ENCODE measurements around the gene BUD31.
A peak's percentile ranks its signal among the peaks of the same experiment; 100 is the strongest.

BUD31 gene

GRCh38 chr7:99375070-99375807 is 33.5 kb upstream of the BUD31 start (continued):
- TF ChIP-seq HOXD13 (CRISPR knock-in tag; IDR thresholded peaks at IDR 0.05; ENCODE audit: borderline replicate concordance): no peak
- TF ChIP-seq ZFP37 (tag by site-specific recombination; IDR thresholded peaks at IDR 0.05): no peak
- no peak for TF ChIP-seq TSHZ1 (tag by site-specific recombination; IDR thresholded peaks at IDR 0.05; ENCODE audit: borderline replicate concordance)
- no peak for TF ChIP-seq ZNF510 (tag by site-specific recombination; IDR thresholded peaks at IDR 0.05; ENCODE audit: insufficient replicate concordance)
- no peak for TF ChIP-seq ZNF350 (tag by site-specific recombination; IDR thresholded peaks at IDR 0.05)
- peak; percentile 96 for TF ChIP-seq GLIS2 (tag by site-specific recombination; IDR thresholded peaks at IDR 0.05)
- peak; percentile 48 for TF ChIP-seq KLF8 (tag by site-specific recombination; IDR thresholded peaks at IDR 0.05)
- no peak for TF ChIP-seq ZNF514 (tag by site-specific recombination; IDR thresholded peaks at IDR 0.05)
- no peak for TF ChIP-seq ZNF280D (tag by site-specific recombination; IDR thresholded peaks at IDR 0.05)
- TF ChIP-seq ZNF24 (tag by site-specific recombination; IDR thresholded peaks at IDR 0.05): no peak
- TF ChIP-seq ZNF513 (tag by site-specific recombination; IDR thresholded peaks at IDR 0.05): no peak
- no peak for TF ChIP-seq ZNF132 (tag by site-specific recombination; IDR thresholded peaks at IDR 0.05; ENCODE audit: borderline replicate concordance)
- peak; percentile 10 for TF ChIP-seq ZBTB10 (tag by site-specific recombination; IDR thresholded peaks at IDR 0.05)
- TF ChIP-seq ZNF148 (tag by site-specific recombination; IDR thresholded peaks at IDR 0.05; ENCODE audit: borderline replicate concordance): no peak
- no peak for TF ChIP-seq ZNF560 (tag by site-specific recombination; IDR thresholded peaks at IDR 0.05; ENCODE audit: borderline replicate concordance)
- peak; percentile 82 for TF ChIP-seq SP2 (tag by site-specific recombination; IDR thresholded peaks at IDR 0.05)
- no peak for TF ChIP-seq TRIM28 (IDR thresholded peaks at IDR 0.05; ENCODE audit: borderline replicate concordance, low read length)
- TF ChIP-seq ZNF707 (tag by site-specific recombination; IDR thresholded peaks at IDR 0.05): no peak
- 0 out of 2 replicates have a peak, but pooled peaks have one; percentile 35 for TF ChIP-seq KLF7 (tag by site-specific recombination; IDR thresholded peaks at IDR 0.05; ENCODE audit: borderline replicate concordance)
- TF ChIP-seq RBAK (tag by site-specific recombination; IDR thresholded peaks at IDR 0.05): no peak
- TF ChIP-seq WT1 (tag by site-specific recombination; IDR thresholded peaks at IDR 0.05): peak; percentile 86
- no peak for TF ChIP-seq ZNF530 (tag by site-specific recombination; IDR thresholded peaks at IDR 0.05; ENCODE audit: low read depth)
- TF ChIP-seq ZNF354C (tag by site-specific recombination; IDR thresholded peaks at IDR 0.05; ENCODE audit: borderline replicate concordance, low read depth): no peak
- no peak for TF ChIP-seq ZNF335 (tag by site-specific recombination; conservative IDR thresholded peaks at IDR 0.05)
- TF ChIP-seq ZBTB17 (tag by site-specific recombination; IDR thresholded peaks at IDR 0.05): no peak; the same call in 1 of the 2 replicates
- TF ChIP-seq KLF16 (tag by site-specific recombination; IDR thresholded peaks at IDR 0.05): 0 out of 2 replicates have a peak, but pooled peaks have one; percentile 40
- TF ChIP-seq SCRT2 (tag by site-specific recombination; IDR thresholded peaks at IDR 0.05): no peak

Measured in HEK293 (cell line).